Loucy (cell line): ENCODE measurements around the gene CXCL3.

ENCODE experiments used
- H2AFZ ChIP-seq: fragments of 200-600 bp; sonication (generic); 2 replicates; pipeline ENCODE4 v1.6.0; 2016; ENCODE audit warnings: antibody characterized with exemption, mild to moderate bottlenecking, low read length, moderate library complexity
- H3F3A ChIP-seq: fragments of 200-600 bp; 2 replicates; pipeline ENCODE4 v1.6.0; 2016; ENCODE audit warnings: antibody characterized with exemption, low read depth, mild to moderate bottlenecking
- H3K27me3 ChIP-seq: fragments of 200-600 bp; sonication (generic); 2 replicates; pipeline ENCODE4 v1.6.1; 2014; ENCODE audit warnings: low read length, mild to moderate bottlenecking; ENCODE audit not compliant: insufficient read depth, poor library complexity, severe bottlenecking
- H3K36me3 ChIP-seq: fragments of 200-600 bp; sonication (generic); 2 replicates; pipeline ENCODE4 v1.6.1; 2016; ENCODE audit warnings: low read length; ENCODE audit not compliant: insufficient read depth
- H3K4me1 ChIP-seq: fragments of 200-600 bp; sonication (generic); 2 replicates; pipeline ENCODE4 v1.5.1; 2014; ENCODE audit warnings: low read length, mild to moderate bottlenecking; ENCODE audit not compliant: insufficient read depth, poor library complexity, severe bottlenecking
- H3K4me2 ChIP-seq: fragments of 200-600 bp; sonication (generic); 2 replicates; pipeline ENCODE4 v1.6.0; 2014; ENCODE audit warnings: antibody characterized with exemption, low read length, low read depth, mild to moderate bottlenecking; ENCODE audit not compliant: poor library complexity, severe bottlenecking
- H3K4me3 ChIP-seq: fragments of 200-600 bp; sonication (generic); 2 replicates; pipeline ENCODE4 v1.5.1; 2014; ENCODE audit warnings: low read length, mild to moderate bottlenecking, mixed read lengths; ENCODE audit not compliant: poor library complexity, severe bottlenecking
- H3K79me2 ChIP-seq: fragments of 200-600 bp; sonication (generic); 2 replicates; pipeline ENCODE4 v1.6.1; 2014; ENCODE audit warnings: low read length; ENCODE audit not compliant: insufficient read depth
- H3K9ac ChIP-seq: fragments of 200-600 bp; sonication (generic); 2 replicates; pipeline ENCODE4 v1.6.0; 2014; ENCODE audit warnings: mild to moderate bottlenecking, low read depth, low read length, moderate library complexity; ENCODE audit not compliant: poor library complexity, severe bottlenecking
- H3K9me2 ChIP-seq: fragments of 200-600 bp; sonication (generic); replicated peaks from 2 replicates; pipeline ENCODE4 v1.6.1; 2016; ENCODE audit warnings: low read depth, low read length, mixed read lengths
- H3K9me3 ChIP-seq: fragments of 200-600 bp; sonication (generic); 2 replicates; pipeline ENCODE4 v1.6.1; 2014; ENCODE audit warnings: mild to moderate bottlenecking, antibody characterized with exemption, low read length, low read depth; ENCODE audit not compliant: insufficient read depth
- H4K20me1 ChIP-seq: fragments of 200-600 bp; sonication (generic); 2 replicates; pipeline ENCODE4 v1.6.0; 2014; ENCODE audit warnings: antibody characterized with exemption, low read length, mild to moderate bottlenecking; ENCODE audit not compliant: insufficient read depth, poor library complexity, severe bottlenecking
- EZH2phosphoT487 ChIP-seq: fragments of 200-600 bp; IDR thresholded peaks from 2 replicates; pipeline ENCODE4 v1.6.1; 2018; ENCODE audit warnings: antibody characterized with exemption, mild to moderate bottlenecking, moderate library complexity, borderline replicate concordance
- TF ChIP-seq, protein P1 (sequence below): fragments of 200-600 bp; sonication (generic); conservative IDR thresholded peaks from 2 replicates; pipeline ENCODE4 v1.5.1; 2014; ENCODE audit warnings: mild to moderate bottlenecking, antibody characterized with exemption, low read length

Gene CXCL3

DNA sequence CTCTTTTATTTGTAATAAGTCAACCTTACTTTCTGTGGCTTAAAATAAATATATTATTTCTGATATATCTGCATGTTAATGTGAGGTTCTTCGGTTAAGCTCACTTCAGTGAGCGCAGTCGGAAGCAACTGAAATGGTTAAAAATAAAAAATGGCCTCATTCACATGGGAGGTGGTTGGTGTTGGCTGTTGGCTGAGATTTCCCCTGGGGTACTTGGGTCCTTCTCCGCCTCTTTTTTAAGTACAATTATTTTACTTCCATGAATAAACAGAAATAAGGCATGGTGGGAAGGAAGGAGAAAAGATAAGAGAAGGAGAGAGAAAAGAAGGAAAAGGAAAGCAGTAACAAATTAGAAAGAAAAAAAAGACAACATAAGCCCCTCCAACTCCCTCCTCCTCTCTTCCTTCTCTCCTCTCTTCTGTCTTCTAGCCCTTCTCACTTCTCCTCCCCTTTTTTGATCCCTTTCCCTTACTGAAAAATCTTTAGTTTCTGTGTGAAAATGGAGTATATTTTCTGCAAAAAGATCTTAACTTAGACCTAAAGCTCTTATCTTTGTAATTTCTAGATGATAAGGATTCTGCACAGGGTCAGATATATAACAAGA lies 19.7 kb upstream of the CXCL3 start:
- no peaks in the 10 kb centered on the region for H3K27me3 ChIP-seq
- no peaks in the 10 kb centered on the region for H3K9me2 ChIP-seq
- no peak overlapping the region for H3K9ac ChIP-seq
- no peak for TF ChIP-seq EZH2phosphoT487
- TF ChIP-seq, protein P1, sequence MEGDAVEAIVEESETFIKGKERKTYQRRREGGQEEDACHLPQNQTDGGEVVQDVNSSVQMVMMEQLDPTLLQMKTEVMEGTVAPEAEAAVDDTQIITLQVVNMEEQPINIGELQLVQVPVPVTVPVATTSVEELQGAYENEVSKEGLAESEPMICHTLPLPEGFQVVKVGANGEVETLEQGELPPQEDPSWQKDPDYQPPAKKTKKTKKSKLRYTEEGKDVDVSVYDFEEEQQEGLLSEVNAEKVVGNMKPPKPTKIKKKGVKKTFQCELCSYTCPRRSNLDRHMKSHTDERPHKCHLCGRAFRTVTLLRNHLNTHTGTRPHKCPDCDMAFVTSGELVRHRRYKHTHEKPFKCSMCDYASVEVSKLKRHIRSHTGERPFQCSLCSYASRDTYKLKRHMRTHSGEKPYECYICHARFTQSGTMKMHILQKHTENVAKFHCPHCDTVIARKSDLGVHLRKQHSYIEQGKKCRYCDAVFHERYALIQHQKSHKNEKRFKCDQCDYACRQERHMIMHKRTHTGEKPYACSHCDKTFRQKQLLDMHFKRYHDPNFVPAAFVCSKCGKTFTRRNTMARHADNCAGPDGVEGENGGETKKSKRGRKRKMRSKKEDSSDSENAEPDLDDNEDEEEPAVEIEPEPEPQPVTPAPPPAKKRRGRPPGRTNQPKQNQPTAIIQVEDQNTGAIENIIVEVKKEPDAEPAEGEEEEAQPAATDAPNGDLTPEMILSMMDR, result no peak
- H3K4me3 ChIP-seq, result peak overlapping the region; percentile 5
- no peaks in the 10 kb centered on the region for H4K20me1 ChIP-seq
- no peaks in the 10 kb centered on the region for H3K79me2 ChIP-seq
- peak overlapping the region; percentile 69 for H3K4me2 ChIP-seq
- peaks cover 43% of the 10 kb centered on the region for H3K4me1 ChIP-seq
- H3F3A ChIP-seq, result peaks cover 10% of the 10 kb centered on the region
- no peaks in the 10 kb centered on the region for H3K36me3 ChIP-seq
- no peak overlapping the region for H2AFZ ChIP-seq
- no peaks in the 10 kb centered on the region for H3K9me3 ChIP-seq

DNA sequence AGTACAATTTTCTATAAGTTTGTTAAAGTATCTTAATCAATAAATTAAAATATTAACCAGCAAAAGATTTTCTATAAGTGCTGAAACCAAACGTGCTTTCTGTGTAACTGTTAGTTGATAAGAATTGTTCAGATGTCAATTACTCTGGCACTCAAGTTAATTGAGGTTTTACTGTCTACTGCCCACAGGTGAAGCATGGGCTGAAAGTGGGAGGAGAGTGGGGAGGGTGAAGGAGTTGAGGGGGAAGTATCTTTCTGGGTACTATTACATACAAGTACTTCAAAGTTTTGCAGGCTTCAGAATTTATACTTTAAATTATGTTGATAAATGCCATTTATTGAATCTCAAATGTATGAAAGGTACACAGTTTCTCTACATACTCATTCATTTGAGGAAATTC lies 19.1 kb upstream of the CXCL3 start:
- Histone ChIP-seq H3K9me2 (no peaks in the 10 kb centered on the region), H3F3A (peaks cover 10% of the 10 kb centered on the region), H2AFZ (no peak overlapping the region), H3K4me3 (peak overlapping the region; percentile 5), H3K9ac (no peak overlapping the region), H4K20me1 (no peaks in the 10 kb centered on the region), H3K79me2 (no peaks in the 10 kb centered on the region), H3K36me3 (no peaks in the 10 kb centered on the region), H3K9me3 (no peaks in the 10 kb centered on the region), H3K4me1 (peaks cover 43% of the 10 kb centered on the region), H3K4me2 (peak overlapping the region; percentile 69), H3K27me3 (no peaks in the 10 kb centered on the region)
- TF ChIP-seq, protein P1, result no peak
- no peak for TF ChIP-seq EZH2phosphoT487

DNA sequence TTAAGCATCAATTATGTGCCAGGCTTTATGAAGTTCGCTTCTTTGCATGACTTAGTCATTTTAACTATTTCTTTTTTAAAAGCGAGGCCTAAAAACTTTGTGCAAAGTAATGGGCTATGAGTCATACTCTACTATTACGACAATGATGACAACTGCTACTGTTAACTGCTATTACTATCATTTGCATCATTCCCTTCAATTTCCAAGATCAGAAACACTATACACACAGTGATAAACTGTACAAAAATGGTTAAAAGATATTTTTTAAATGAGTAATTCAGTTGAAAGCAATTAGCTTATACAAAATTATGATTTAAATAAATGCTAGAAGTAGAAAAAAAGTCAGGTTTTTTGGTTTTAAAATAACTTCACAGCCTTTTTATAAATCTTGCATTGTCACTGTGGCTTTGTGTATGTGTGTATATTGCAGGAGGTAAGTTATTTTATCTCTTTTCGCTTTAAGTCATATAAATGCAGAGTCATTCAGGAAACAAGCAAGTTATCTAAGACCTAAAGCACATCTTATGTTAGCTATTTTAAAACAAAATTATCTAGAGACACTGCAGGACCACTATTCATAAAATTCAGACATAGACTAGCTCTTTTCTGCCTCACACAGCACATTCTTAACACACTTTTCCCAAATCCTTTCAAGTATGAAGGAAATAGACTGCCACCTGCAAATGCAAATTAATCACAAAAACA lies 18.5 kb upstream of the CXCL3 start:
- Histone ChIP-seq H3K4me2 (peak overlapping the region; percentile 69), H3K9me3 (peaks cover 4% of the 10 kb centered on the region; the same call in 1 of the 2 replicates), H3K9ac (no peak overlapping the region), H3K27me3 (no peaks in the 10 kb centered on the region), H4K20me1 (no peaks in the 10 kb centered on the region), H2AFZ (no peak overlapping the region), H3K4me1 (peaks cover 43% of the 10 kb centered on the region), H3K4me3 (peak overlapping the region; percentile 38), H3K9me2 (no peaks in the 10 kb centered on the region), H3K79me2 (no peaks in the 10 kb centered on the region), H3K36me3 (no peaks in the 10 kb centered on the region), H3F3A (peaks cover 10% of the 10 kb centered on the region)
- TF ChIP-seq, protein P1, result no peak
- no peak for TF ChIP-seq EZH2phosphoT487
